ENCODE data around the gene NFAT5. TPM values are rescaled to one million over a fixed set of nuclear protein-coding genes. Genes with fewer than 3 reads are reported as not detected.
"Not testable (repeated sequence)": the region's sequence is repeated elsewhere in the genome, so short reads cannot be mapped to it uniquely, and the experiment has no call there.

NFAT5 gene
- total RNA-seq, 2 donors from 2014 or later, result 41.4 to 52.7 TPM

- peak overlapping the region; percentile 99 to 100 for H3K4me3 ChIP-seq
These were observed 644 bp downstream of the NFAT5 start for GRCh38 chr16:69566240-69566980.

GRCh38 chr16:69566981-69567680 is 1.4 kb downstream of the NFAT5 start:
- Histone ChIP-seq H3K4me3 (peak overlapping the region; percentile 99 to 100), H3K4me1 (replicated peaks) (no peaks in the 10 kb centered on the region), H3K9me3 (no peaks in the 10 kb centered on the region), H3K27me3 (replicated peaks; ENCODE audit: insufficient read depth) (no peaks in the 10 kb centered on the region), H3K36me3 (no peaks in the 10 kb centered on the region), H3K27ac (peak overlapping the region; percentile 99 to 100)
- WGBS, result under 1% methylated on average over 9 of the region's 9 CpGs
- TF ChIP-seq POLR2A (IDR thresholded peaks at IDR 0.05) (peak; percentile 8), POLR2AphosphoS5 (IDR thresholded peaks at IDR 0.05) (peak; percentile 41), CTCF (IDR thresholded peaks at IDR 0.05) (peak in 1 of 4 experiments; percentile 14)
- intact Hi-C loops (cut with DNase I), result loop anchor here (2.0 to 10.0 kb wide), 4 partner anchors 50 to 188 kb away; partner anchors contain the start of gene NOB1
- peak; percentile 29 for DNase-seq (ENCODE audit: low spot score)

More at GRCh38 chr16:69566240-69566980, 644 bp downstream of the NFAT5 start:
- TF ChIP-seq POLR2A (IDR thresholded peaks at IDR 0.05) (no peak), CTCF (IDR thresholded peaks at IDR 0.05) (no peak), POLR2AphosphoS5 (IDR thresholded peaks at IDR 0.05) (no peak)
- WGBS, result under 1% methylated on average over 45 of the region's 75 CpGs
- DNase-seq (ENCODE audit: low spot score), result peak; percentile 55
- H3K9me3 ChIP-seq, result no peaks in the 10 kb centered on the region
- intact Hi-C loops (cut with DNase I), result loop anchor here (2.0 to 10.0 kb wide), 4 partner anchors 51 to 188 kb away; partner anchors contain the start of gene NOB1
- H3K27me3 ChIP-seq (replicated peaks; ENCODE audit: insufficient read depth), result no peaks in the 10 kb centered on the region
- H3K4me1 ChIP-seq (replicated peaks), result no peaks in the 10 kb centered on the region
- H3K27ac ChIP-seq, result peak overlapping the region; percentile 99 to 100
- no peaks in the 10 kb centered on the region for H3K36me3 ChIP-seq

- no peak overlapping the region for H3K27ac ChIP-seq
- intact Hi-C loops (cut with DNase I), result loop anchor here (5.0 to 10.0 kb wide), 3 partner anchors 49 to 171 kb away; no protein-coding TSS in a partner anchor
These were observed 2.9 kb downstream of the NFAT5 start for GRCh38 chr16:69568676-69569075.

GRCh38 chr16:69578771-69579170 is 13.0 kb downstream of the NFAT5 start:
- DNase-seq (ENCODE audit: low spot score); H3K27ac ChIP-seq; H3K27me3 ChIP-seq (replicated peaks; ENCODE audit: insufficient read depth); H3K4me3 ChIP-seq; H3K4me1 ChIP-seq (replicated peaks); H3K36me3 ChIP-seq; H3K9me3 ChIP-seq: not testable (repeated sequence)
- intact Hi-C loops (cut with DNase I), result loop anchor here (10.0 kb wide), 1 partner anchor 286 kb away; no protein-coding TSS in a partner anchor
- WGBS, result 87% methylated on average over 9 of the region's 9 CpGs

More at GRCh38 chr16:69568676-69569075, 2.9 kb downstream of the NFAT5 start:
- Histone ChIP-seq H3K4me3 (no peak overlapping the region), H3K27me3 (replicated peaks; ENCODE audit: insufficient read depth) (no peaks in the 10 kb centered on the region), H3K36me3 (no peaks in the 10 kb centered on the region), H3K4me1 (replicated peaks) (no peaks in the 10 kb centered on the region), H3K9me3 (no peaks in the 10 kb centered on the region)
- DNase-seq (ENCODE audit: low spot score), result no peak
- 44% methylated on average over 2 of the region's 2 CpGs for WGBS
- TF ChIP-seq POLR2AphosphoS5 (IDR thresholded peaks at IDR 0.05), result no peak
- TF ChIP-seq POLR2A (IDR thresholded peaks at IDR 0.05), result no peak
- no peak for TF ChIP-seq CTCF (IDR thresholded peaks at IDR 0.05)

GRCh38 chr16:69579783-69580481 is 14.2 kb downstream of the NFAT5 start:
- no peak overlapping the region for H3K27ac ChIP-seq
- no peaks in the 10 kb centered on the region for H3K27me3 ChIP-seq (replicated peaks; ENCODE audit: insufficient read depth)
- H3K36me3 ChIP-seq, result no peaks in the 10 kb centered on the region
- H3K4me3 ChIP-seq, result no peak overlapping the region
- intact Hi-C loops (cut with DNase I), result loop anchor here (10.0 kb wide), 1 partner anchor 285 kb away; no protein-coding TSS in a partner anchor
- no peak for TF ChIP-seq POLR2A (IDR thresholded peaks at IDR 0.05)
- no peak for TF ChIP-seq CTCF (IDR thresholded peaks at IDR 0.05)
- no peak for TF ChIP-seq POLR2AphosphoS5 (IDR thresholded peaks at IDR 0.05)
- 70% methylated on average over 2 of the region's 2 CpGs for WGBS
- no peaks in the 10 kb centered on the region for H3K4me1 ChIP-seq (replicated peaks)
- DNase-seq (ENCODE audit: low spot score), result no peak
- no peaks in the 10 kb centered on the region for H3K9me3 ChIP-seq

All from prostate gland (tissue), 2 donors.